Stimulated activated CD8-positive, alpha-beta memory T cell treated with anti-CD3 and anti-CD28 coated beads, Interleukin-4, amount 100 ng/mL, for 1 hour (primary cell): ENCODE measurements around the gene CCDC61.

Experiments
- DNase-seq, 2 donors: peaks; one replicate each; pipeline ENCODE4 v3.0.0-alpha.2; 2020; ENCODE audit warnings: low read depth in 2 of 2, low spot score in 1 of 2

Gene CCDC61

DNA sequence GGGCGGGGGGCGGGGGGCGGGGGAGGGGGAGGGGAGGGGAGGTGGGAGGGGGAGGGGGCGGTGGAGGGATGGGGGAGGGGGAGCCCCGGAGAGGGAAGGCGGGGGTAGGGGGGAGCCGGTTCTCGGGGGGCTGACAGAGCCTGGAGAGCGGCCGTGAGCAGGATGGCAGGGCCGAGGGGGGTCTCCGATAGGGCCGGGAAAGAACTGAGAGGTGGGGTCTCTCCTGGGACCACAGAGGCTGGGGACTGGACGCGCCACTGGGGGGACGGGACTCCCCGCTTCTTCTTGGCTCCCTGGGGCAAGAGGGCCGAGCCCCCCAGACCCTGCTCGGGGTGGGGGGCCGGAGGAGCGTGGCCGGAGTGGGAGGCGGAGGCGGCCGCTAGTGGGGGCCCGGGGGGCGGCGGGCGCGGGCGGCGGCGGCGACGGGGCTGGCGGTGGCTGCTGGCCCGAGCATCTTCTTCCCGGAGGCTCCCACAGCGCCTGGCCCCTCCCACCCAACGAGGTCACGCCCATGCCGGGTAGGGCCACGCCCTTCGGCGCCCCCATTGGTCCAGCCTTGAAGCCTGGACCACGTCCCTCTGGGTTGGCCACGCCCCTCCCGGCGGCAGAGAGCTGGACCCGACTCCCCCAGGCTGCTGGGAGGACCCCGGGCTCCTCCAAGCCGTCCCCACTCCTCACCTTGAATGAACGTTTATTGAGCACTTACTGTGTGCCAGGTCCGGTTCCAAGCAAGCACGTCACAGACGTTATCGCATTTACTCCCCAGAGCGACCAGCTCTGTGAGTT lies 21.5 kb upstream of the CCDC61 start, which contains the start of gene NOVA2:
NOVA2 (minus strand) TSS at position 313 of the 786 bp plus-strand sequence. CDS start 514 bp downstream, outside the sequence.
- DNase-seq: no peak

- no peak for DNase-seq
Observed at GRCh38 chr19:45975306-45976070, 19.8 kb upstream of the CCDC61 start.

DNA sequence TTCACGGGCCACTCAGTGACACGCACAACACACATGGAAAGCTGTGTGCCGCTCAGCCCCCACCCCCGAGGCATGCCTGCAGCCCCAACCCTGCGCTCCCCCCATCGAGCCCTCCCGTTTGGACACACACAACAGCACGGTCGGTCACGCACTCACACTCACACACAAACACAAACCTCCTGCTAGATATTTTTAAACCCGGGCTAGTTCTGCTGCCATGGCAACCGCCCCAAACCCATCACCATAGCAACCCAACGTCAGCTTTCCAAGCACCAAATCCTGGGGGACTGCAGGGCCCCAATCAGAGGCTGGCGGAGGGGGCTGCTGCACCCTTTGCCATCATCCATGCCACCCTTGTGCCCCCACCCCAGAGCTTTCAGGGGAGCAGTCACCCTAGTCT lies 19.1 kb upstream of the CCDC61 start:
- DNase-seq: no peak

DNA sequence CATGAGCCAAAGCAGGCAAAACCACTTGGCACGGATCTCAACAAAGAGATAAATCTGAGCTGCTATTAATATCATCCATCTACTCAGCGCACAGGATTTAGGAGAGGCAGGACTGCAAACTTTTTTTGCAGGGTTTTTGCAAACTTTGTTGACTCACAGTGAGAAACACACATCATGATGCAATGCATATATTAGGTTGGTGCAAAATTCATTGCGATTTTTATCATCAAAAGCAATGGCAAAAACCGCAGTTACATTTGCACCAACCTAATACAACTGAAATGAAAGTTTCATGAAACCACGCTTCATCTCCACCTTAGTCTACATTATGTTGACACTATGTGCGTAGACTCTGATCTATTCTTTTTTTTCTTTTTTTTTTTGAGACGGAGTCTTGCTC lies 17.1 kb upstream of the CCDC61 start:
- no peak for DNase-seq

GRCh38 chr19:45981350-45981749 lies 13.9 kb upstream of the CCDC61 start:
- DNase-seq: no peak

DNA sequence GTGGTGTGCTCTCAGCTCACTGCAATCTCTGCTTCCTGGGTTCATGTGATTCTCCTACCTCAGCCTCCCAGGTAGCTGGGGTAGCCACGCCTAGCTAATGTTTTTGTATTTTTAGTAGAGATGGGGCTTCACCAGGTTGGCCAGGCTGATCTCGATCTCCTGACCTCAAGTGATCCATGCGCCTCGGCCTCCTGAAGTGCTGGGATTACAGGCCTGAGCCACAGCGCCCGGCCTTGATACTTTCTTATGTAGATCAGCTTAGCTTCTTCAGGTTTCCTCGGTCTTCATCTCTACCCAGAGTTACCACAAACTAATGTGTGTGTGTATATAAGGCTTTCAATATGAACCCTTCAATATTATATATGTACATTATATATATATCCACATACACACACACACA lies 9.9 kb upstream of the CCDC61 start:
- DNase-seq: no peak

GRCh38 chr19:45990113-45990728 lies 5.0 kb upstream of the CCDC61 start:
- DNase-seq: no peak

- DNase-seq: no peak
Observed at GRCh38 chr19:45994456-45994997, 740 bp upstream of the CCDC61 start.

- no peak for DNase-seq
Observed at GRCh38 chr19:45995715-45996385, 583 bp downstream of the CCDC61 start.

DNA sequence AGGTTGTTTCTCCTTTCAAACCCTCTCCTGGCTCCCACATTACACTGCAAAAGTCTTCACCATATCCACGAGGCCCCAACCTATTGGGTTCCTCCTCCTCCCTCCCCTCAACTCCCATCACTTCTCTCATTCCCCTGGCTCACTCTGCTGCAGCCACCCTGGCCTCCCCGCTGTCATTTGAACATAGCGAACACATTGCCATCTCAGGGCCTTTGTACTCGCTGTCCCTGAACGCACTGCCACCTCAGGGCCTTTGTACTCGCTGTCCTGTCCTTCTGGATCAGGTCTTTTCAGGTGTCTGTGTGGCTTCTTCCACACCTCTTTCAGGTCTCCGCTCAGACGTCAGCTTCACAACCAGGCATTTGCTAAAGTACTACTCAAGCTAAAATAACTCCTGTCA lies 1.7 kb downstream of the CCDC61 start:
- DNase-seq: no peak

GRCh38 chr19:45998834-45999233 lies 3.6 kb downstream of the CCDC61 start:
- DNase-seq: no peak

DNA sequence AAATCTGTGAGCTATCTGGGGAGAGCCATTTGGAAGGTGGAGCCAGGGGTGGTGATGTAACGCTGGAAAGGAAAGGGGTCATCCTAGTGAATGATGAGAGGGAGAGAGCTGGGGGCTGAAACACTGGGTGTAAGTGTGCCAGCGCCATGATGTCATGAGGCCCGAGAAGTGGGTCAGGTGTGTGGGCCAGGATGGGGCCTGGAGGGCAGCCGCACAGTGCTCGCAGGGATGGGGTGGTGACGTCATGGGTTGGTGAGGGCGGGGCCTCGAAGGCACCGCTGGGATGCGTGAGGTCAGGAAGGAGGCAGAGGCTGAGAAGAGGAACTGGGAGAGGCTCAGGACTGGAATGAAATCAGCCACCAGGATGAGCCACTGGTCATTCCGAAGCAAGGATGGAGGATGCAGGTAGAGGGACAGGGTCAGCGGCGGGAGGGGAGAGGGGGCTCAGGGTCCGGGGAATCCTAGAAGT lies 4.4 kb downstream of the CCDC61 start:
- no peak for DNase-seq

- peak; percentile 37 to 57 for DNase-seq
Observed at GRCh38 chr19:46000491-46001246, 5.4 kb downstream of the CCDC61 start.

DNA sequence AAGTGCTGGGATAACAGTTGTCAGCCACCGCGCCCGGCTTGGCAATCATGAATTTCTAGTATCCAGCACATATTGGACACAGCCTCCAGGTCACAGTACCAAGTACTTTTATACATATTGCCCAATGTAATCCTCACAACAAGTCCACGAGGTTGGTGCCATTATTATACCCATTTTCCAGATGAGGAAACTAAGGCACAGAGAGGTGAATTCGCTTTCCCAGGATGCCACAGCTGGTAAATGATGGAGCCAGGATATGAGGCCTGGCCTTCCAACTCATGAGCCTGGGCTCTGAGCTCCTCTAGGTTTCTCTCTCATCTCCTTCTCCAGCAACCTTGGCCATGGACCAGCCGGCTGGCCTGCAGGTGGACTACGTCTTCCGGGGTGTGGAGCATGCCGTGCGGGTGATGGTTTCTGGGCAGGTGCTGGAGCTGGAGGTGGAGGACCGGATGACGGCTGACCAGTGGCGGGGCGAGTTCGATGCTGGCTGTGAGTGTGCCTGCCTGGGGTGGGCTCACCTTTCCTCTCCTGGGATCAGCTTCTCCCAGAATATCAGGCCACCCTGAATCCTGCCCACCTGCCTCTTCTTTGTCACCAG lies 7.5 kb downstream of the CCDC61 start:
- DNase-seq: no peak

- no peak for DNase-seq
Observed at GRCh38 chr19:46006411-46006810, 11.1 kb downstream of the CCDC61 start.

DNA sequence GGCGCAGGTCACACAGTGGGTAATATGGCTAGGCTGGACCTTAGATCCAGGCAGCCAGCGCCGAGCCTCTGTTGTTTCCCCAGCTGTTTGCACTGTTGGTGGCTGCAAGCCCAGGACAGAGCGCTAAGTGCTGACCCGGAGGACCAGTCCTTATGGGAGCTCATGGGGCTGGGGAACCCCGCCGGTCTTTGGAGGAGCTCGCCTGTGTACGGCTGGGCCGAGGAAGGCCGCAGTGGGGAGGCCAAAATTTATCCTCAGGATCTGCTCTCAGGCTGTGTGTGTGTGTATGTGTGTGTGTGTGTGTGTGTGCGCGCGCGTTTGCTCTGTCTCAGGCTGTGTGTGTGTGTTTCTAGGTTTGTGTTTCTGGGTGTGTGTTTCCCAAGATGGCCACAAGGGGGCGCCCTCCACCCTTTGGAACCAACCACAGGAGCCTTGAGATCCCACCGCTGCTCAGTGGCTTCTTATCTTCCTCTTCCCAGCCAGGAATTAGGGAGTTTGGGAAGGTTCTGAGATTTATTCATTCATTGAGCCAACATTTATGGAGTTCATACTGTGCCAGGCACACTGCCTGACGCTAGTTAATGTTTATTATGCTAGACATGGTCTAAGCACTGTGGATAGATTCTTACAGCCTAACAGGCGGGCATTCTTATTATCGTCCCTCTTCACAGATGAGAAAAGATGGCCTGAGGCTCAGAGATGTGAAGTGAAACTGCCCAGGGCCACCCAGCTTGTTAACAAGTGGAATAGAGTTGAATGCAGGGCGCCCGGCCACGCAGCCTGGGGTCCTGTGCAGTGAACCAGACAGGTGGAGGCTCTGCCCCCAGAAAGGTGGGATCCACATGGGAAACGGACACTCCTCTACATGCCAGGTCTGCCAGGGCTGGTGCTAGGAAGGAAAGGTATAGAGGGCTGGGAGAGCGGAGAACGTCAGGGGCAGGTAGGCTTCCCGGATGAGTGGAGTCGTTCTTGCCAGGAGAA lies 14.6 kb downstream of the CCDC61 start:
- DNase-seq: peak; percentile 37 to 48

DNA sequence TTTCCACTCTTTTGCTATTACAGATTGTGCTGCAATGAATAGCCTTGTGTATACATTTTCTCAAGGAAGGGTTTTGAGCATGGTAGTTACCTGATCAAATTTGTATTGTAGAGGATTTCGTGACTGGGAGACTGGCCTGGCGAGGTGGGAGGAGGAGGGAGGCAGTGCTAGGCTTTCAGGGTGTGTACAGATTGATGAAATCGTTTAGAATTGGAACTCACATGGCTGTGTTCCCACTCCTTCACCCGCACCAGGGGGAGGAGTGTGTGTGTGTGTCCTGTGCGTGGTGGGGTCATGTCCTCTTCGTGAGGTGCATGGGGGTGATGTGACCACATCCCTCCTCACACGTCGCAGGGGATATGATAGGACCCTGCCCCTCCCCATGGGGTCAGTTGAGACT lies 19.3 kb downstream of the CCDC61 start:
- DNase-seq: no peak

DNA sequence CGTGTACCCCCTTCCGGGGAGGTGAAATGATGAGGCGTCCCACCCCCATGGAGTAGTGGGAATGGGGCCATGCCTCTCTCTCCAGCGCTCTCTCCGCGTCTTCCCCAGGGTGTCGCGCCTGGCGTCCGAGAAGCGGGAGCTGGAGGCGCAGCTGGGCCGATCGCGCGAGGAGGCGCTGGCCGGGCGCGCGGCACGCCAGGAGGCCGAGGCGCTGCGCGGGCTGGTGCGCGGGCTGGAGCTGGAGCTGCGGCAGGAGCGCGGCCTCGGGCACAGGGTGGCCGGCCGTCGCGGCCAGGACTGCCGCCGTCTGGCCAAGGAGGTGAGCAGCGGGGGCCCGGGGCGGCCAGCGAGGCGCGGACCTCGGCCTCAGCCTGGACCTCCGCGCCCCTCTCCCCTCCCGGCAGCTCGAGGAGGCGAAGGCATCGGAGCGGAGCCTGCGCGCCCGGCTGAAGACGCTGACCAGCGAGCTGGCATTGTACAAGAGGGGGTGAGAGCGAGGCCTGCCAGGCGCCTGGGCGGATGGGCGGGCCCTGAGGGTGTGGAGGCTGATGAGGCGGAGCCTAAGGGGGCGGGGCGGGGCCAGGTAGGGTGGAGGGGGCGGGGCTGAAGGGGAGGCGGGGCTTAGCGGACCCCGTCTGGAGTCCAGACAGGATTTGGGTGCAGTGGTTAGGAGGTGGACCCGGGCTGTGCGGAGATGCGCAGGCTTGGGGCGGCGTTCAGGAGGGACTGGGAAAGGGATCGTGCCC lies 19.8 kb downstream of the CCDC61 start:
- peak in 1 of 2 donors; percentile 37 for DNase-seq
